ENCODE data around the gene NME7.
"Not testable (repeated sequence)": the region's sequence is repeated elsewhere in the genome, so short reads cannot be mapped to it uniquely, and the experiment has no call there.

Gene NME7

DNA sequence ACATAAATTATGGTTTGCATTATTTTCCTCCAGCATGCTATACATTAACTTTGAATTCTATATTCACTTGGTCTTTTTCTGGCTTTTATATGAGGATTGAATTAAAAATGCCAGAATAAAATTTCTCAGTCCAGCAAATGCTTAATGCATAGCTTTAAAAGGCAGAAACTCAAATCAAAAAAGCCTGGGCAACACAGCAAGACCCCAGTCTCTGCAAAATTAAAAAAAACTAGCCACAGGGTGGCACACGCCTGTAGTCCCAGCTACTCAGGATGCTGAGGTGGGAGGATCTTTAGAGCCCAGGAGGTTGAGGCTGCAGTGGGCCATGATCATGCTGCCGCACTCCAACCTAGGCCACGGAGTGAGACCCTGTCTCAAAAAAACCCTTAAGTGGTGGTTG, 241.3 kb downstream of the NME7 start:
- TF ChIP-seq, protein P1, sequence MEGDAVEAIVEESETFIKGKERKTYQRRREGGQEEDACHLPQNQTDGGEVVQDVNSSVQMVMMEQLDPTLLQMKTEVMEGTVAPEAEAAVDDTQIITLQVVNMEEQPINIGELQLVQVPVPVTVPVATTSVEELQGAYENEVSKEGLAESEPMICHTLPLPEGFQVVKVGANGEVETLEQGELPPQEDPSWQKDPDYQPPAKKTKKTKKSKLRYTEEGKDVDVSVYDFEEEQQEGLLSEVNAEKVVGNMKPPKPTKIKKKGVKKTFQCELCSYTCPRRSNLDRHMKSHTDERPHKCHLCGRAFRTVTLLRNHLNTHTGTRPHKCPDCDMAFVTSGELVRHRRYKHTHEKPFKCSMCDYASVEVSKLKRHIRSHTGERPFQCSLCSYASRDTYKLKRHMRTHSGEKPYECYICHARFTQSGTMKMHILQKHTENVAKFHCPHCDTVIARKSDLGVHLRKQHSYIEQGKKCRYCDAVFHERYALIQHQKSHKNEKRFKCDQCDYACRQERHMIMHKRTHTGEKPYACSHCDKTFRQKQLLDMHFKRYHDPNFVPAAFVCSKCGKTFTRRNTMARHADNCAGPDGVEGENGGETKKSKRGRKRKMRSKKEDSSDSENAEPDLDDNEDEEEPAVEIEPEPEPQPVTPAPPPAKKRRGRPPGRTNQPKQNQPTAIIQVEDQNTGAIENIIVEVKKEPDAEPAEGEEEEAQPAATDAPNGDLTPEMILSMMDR (IDR thresholded peaks at IDR 0.05; ENCODE audit: insufficient read depth, low read length, poor library complexity, severe bottlenecking) = no peak
- Histone ChIP-seq H3K27me3 (replicated peaks; ENCODE audit: control insufficient read depth, insufficient read depth, low read length) (no peaks in the 10 kb centered on the region), H3K4me3 (replicated peaks; ENCODE audit: low read depth, low read length) (no peak overlapping the region), H3K36me3 (ENCODE audit: control insufficient read depth, insufficient read depth, low read length) (no peaks in the 10 kb centered on the region)
- DNase-seq (ENCODE audit: extremely low read depth, insufficient read length) = no peak

- not testable (repeated sequence) for H3K4me3 ChIP-seq (replicated peaks; ENCODE audit: low read depth, low read length); H3K27me3 ChIP-seq (replicated peaks; ENCODE audit: control insufficient read depth, insufficient read depth, low read length); DNase-seq (ENCODE audit: extremely low read depth, insufficient read length); H3K36me3 ChIP-seq (ENCODE audit: control insufficient read depth, insufficient read depth, low read length)
These were observed 242.0 kb downstream of the NME7 start for GRCh38 chr1:169125597-169125996.

GRCh38 chr1:169124459-169124858, 243.1 kb downstream of the NME7 start:
- TF ChIP-seq, protein P1 (IDR thresholded peaks at IDR 0.05; ENCODE audit: insufficient read depth, low read length, poor library complexity, severe bottlenecking) = no peak
- Histone ChIP-seq H3K36me3 (ENCODE audit: control insufficient read depth, insufficient read depth, low read length) (no peaks in the 10 kb centered on the region; the same call in 1 of the 2 replicates), H3K27me3 (replicated peaks; ENCODE audit: control insufficient read depth, insufficient read depth, low read length) (no peaks in the 10 kb centered on the region)

GRCh38 chr1:169122976-169123375, 244.6 kb downstream of the NME7 start:
- TF ChIP-seq, protein P1 (IDR thresholded peaks at IDR 0.05; ENCODE audit: insufficient read depth, low read length, poor library complexity, severe bottlenecking) = no peak
- no peaks in the 10 kb centered on the region; the same call in none of the 2 replicates for H3K36me3 ChIP-seq (ENCODE audit: control insufficient read depth, insufficient read depth, low read length)

More at GRCh38 chr1:169124459-169124858, 243.1 kb downstream of the NME7 start:
- no peak for DNase-seq (ENCODE audit: extremely low read depth, insufficient read length)
- H3K4me3 ChIP-seq (replicated peaks; ENCODE audit: low read depth, low read length) = no peak overlapping the region

DNA sequence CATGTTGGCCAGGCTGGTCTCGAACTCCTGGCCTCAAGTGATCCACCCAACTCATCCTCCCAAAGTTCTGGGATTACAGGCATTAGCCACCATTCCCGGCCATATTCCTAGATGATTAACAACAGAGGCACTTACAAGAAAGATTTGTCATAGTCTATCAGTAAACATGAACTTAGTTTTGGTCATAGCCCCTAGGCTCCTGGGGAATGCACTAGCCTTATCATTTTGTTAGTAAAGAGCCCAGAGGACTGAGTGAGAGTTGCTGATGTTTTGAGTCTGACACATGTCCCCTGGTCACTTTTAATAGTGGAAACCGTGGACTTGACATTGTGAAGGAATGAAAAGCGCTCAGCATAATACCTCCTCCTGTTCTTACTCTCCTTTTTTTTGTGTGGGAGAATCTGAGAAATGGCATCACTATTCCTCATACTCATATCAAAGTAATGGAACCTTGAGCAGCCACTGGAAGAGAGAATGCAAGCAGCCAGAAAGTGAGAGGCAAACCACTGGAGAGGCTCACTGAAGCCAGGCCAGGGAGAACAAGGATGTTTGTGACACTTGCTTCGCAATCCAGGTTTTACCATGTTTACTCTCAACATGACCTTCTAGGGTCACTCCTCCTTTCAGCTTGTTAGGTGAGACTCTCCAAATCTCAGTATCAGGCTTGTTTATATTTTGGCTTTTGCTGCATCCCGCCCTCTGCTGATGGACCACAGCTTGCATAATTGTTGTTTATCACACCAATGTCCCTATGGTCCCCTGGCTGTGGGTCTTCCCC, 246.3 kb downstream of the NME7 start:
- peaks cover 3% of the 10 kb centered on the region for H3K36me3 ChIP-seq (ENCODE audit: control insufficient read depth, insufficient read depth, low read length)
- H3K27me3 ChIP-seq (replicated peaks; ENCODE audit: control insufficient read depth, insufficient read depth, low read length) = no peaks in the 10 kb centered on the region
- no peak overlapping the region for H3K4me3 ChIP-seq (replicated peaks; ENCODE audit: low read depth, low read length)
- no peak for DNase-seq (ENCODE audit: extremely low read depth, insufficient read length)
- TF ChIP-seq, protein P1 (IDR thresholded peaks at IDR 0.05; ENCODE audit: insufficient read depth, low read length, poor library complexity, severe bottlenecking) = no peak

More at GRCh38 chr1:169122976-169123375, 244.6 kb downstream of the NME7 start:
- Histone ChIP-seq H3K27me3 (replicated peaks; ENCODE audit: control insufficient read depth, insufficient read depth, low read length) (no peaks in the 10 kb centered on the region), H3K4me3 (replicated peaks; ENCODE audit: low read depth, low read length) (no peak overlapping the region)
- DNase-seq (ENCODE audit: extremely low read depth, insufficient read length) = no peak

DNA sequence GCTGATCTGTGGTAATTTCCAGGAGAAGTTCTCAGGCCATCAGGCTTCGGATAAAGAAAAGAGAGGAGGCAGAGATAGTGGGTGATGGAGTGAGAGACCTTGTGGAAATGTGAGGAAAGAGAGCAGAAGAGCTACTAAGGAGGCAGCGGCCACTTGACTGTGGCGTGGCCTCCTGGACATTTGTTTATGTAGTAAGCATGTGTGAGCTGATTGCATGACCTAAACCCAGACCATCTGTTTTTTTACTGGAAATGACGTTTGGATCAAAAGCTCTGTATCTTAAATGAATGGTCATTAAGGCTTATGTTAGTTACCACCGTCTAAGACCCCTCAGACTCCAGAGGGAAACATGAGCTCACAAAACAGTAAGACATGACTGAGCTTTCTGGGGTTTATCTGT, 247.5 kb downstream of the NME7 start:
- Histone ChIP-seq H3K4me3 (replicated peaks; ENCODE audit: low read depth, low read length) (no peak overlapping the region), H3K27me3 (replicated peaks; ENCODE audit: control insufficient read depth, insufficient read depth, low read length) (no peaks in the 10 kb centered on the region), H3K36me3 (ENCODE audit: control insufficient read depth, insufficient read depth, low read length) (peaks cover 3% of the 10 kb centered on the region)
- DNase-seq (ENCODE audit: extremely low read depth, insufficient read length) = no peak
- TF ChIP-seq, protein P1 (IDR thresholded peaks at IDR 0.05; ENCODE audit: insufficient read depth, low read length, poor library complexity, severe bottlenecking) = no peak
